SK-N-MC (cell line): ENCODE results near the gene OTULINL.

Source experiments
- DNase-seq: peaks from one replicate; pipeline ENCODE4 v3.0.0-alpha.2; 2011; ENCODE audit warnings: low read depth, low spot score
- H3K27ac ChIP-seq: fragments of 200-600 bp; sonication (generic); 2 replicates; pipeline ENCODE4 v1.5.1; 2016; ENCODE audit warnings: mixed run types
- H3K36me3 ChIP-seq: fragments of 200-600 bp; sonication (generic); 2 replicates; pipeline ENCODE4 v1.6.1; 2017; ENCODE audit warnings: antibody characterized with exemption, low read length, mixed read lengths; ENCODE audit not compliant: insufficient read depth
- H3K4me3 ChIP-seq: fragments of 200-600 bp; sonication (generic); 2 replicates; pipeline ENCODE4 v1.5.1; 2016
- H3K9ac ChIP-seq: fragments of 200-600 bp; sonication (generic); 2 replicates; pipeline ENCODE4 v1.8.0; 2017; ENCODE audit warnings: mixed run types, mixed read lengths; ENCODE audit not compliant: insufficient read length
- H3K9me3 ChIP-seq: fragments of 200-600 bp; sonication (generic); 2 replicates; pipeline ENCODE4 v1.6.1; 2017; ENCODE audit warnings: low read depth, mild to moderate bottlenecking, antibody characterized with exemption, low read length, moderate library complexity, mixed read lengths
- EZH2 ChIP-seq: fragments of 200-600 bp; sonication (generic); IDR thresholded peaks from one replicate; pipeline ENCODE4 v1.6.1; 2017; ENCODE audit warnings: antibody characterized with exemption
- FOXP2 ChIP-seq: optimal IDR thresholded peaks from 2 replicates; pipeline ENCODE3; 2011; ENCODE audit warnings: mild to moderate bottlenecking, moderate library complexity; ENCODE audit not compliant: insufficient read depth; ENCODE audit errors: extremely low read length, control extremely low read depth
- POLR2AphosphoS5 ChIP-seq: IDR thresholded peaks from 2 replicates; pipeline ENCODE4 v1.6.1; 2012; ENCODE audit warnings: mild to moderate bottlenecking, low read depth, low read length, borderline replicate concordance

Gene OTULINL

DNA sequence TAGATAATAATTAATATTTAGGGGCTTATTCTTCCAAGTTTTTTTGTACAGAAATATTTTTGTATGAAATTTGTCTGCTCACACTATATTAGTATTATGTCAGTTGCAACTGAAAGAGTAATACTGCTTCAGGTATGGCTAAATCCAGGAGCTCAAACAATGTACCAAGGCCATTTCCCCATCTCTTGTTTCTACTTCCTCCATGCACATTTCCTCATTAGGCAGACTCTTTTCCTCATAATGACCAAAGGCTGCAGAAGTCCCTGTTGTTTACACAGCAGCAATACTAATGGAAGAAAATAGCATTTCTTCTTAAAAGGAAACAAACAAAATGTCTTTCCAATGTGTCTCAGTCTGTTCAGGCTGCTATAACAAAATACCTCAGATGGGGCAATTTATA lies 9.2 kb upstream of the OTULINL start:
- no peak for TF ChIP-seq POLR2AphosphoS5
- H3K9ac ChIP-seq: no peak overlapping the region
- no peak overlapping the region for H3K27ac ChIP-seq
- H3K9me3 ChIP-seq: no peaks in the 10 kb centered on the region
- no peak for DNase-seq
- no peaks in the 10 kb centered on the region for H3K36me3 ChIP-seq
- no peak overlapping the region for H3K4me3 ChIP-seq

GRCh38 chr5:14572836-14573235 lies 8.8 kb upstream of the OTULINL start:
- no peak for DNase-seq
- Histone ChIP-seq H3K9ac (no peak overlapping the region), H3K27ac (no peak overlapping the region), H3K36me3 (no peaks in the 10 kb centered on the region), H3K4me3 (no peak overlapping the region), H3K9me3 (no peaks in the 10 kb centered on the region)
- no peak for TF ChIP-seq FOXP2
- no peak for TF ChIP-seq POLR2AphosphoS5
- no peak for TF ChIP-seq EZH2

GRCh38 chr5:14574096-14574495 lies 7.5 kb upstream of the OTULINL start:
- Histone ChIP-seq H3K36me3 (no peaks in the 10 kb centered on the region), H3K9me3 (no peaks in the 10 kb centered on the region), H3K4me3 (no peak overlapping the region), H3K27ac (no peak overlapping the region), H3K9ac (no peak overlapping the region)
- no peak for DNase-seq
- TF ChIP-seq POLR2AphosphoS5 (no peak), FOXP2 (no peak)

GRCh38 chr5:14574891-14575508 lies 6.6 kb upstream of the OTULINL start:
- H3K27ac ChIP-seq: no peak overlapping the region
- TF ChIP-seq FOXP2 (no peak), POLR2AphosphoS5 (no peak), EZH2 (no peak)
- H3K9ac ChIP-seq: no peak overlapping the region
- no peaks in the 10 kb centered on the region for H3K9me3 ChIP-seq
- no peak overlapping the region for H3K4me3 ChIP-seq
- DNase-seq: no peak
- no peaks in the 10 kb centered on the region for H3K36me3 ChIP-seq

- Histone ChIP-seq H3K4me3 (no peak overlapping the region), H3K27ac (no peak overlapping the region), H3K9ac (no peak overlapping the region), H3K36me3 (no peaks in the 10 kb centered on the region), H3K9me3 (no peaks in the 10 kb centered on the region)
- DNase-seq: no peak
- TF ChIP-seq FOXP2 (no peak), POLR2AphosphoS5 (no peak), EZH2 (no peak)
Observed at GRCh38 chr5:14576206-14576605, 5.4 kb upstream of the OTULINL start.

GRCh38 chr5:14577079-14577725 lies 4.4 kb upstream of the OTULINL start:
- Histone ChIP-seq H3K9ac (no peak overlapping the region), H3K27ac (no peak overlapping the region), H3K9me3 (no peaks in the 10 kb centered on the region), H3K4me3 (no peak overlapping the region), H3K36me3 (no peaks in the 10 kb centered on the region)
- no peak for TF ChIP-seq EZH2
- no peak for TF ChIP-seq POLR2AphosphoS5
- no peak for TF ChIP-seq FOXP2
- DNase-seq: no peak

- Histone ChIP-seq H3K9ac (no peak overlapping the region), H3K9me3 (no peaks in the 10 kb centered on the region), H3K36me3 (no peaks in the 10 kb centered on the region), H3K4me3 (no peak overlapping the region), H3K27ac (no peak overlapping the region)
- no peak for DNase-seq
- no peak for TF ChIP-seq POLR2AphosphoS5
- TF ChIP-seq FOXP2: no peak
Observed at GRCh38 chr5:14577971-14578370, 3.6 kb upstream of the OTULINL start.

DNA sequence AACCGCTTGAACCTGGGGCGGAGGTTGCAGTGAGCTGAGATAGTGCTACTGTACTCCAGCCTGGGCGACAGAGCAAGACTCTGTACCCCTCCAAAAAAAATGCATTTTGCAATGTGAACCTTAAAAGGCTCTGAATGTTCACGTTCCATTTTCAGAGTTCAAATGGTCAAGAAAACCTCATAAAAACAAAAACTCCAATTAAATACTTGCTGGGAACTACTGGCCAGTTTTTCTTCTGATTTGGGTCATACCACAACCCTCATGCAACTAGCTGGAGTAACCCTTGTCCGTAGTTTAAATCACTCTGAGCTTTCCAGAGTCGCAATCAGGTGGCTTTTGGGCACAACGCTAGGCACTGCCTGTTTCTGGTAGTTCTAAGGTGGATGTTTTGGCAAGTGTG lies 2.3 kb upstream of the OTULINL start:
- TF ChIP-seq POLR2AphosphoS5 (no peak), EZH2 (no peak), FOXP2 (no peak)
- H3K36me3 ChIP-seq: no peaks in the 10 kb centered on the region
- DNase-seq: no peak
- no peak overlapping the region for H3K4me3 ChIP-seq
- no peak overlapping the region for H3K27ac ChIP-seq
- H3K9me3 ChIP-seq: no peaks in the 10 kb centered on the region
- no peak overlapping the region for H3K9ac ChIP-seq

- H3K36me3 ChIP-seq: no peaks in the 10 kb centered on the region
- H3K9me3 ChIP-seq: no peaks in the 10 kb centered on the region
- DNase-seq: no peak
- H3K9ac ChIP-seq: no peak overlapping the region
- H3K4me3 ChIP-seq: no peak overlapping the region
- H3K27ac ChIP-seq: no peak overlapping the region
- TF ChIP-seq EZH2: no peak
- TF ChIP-seq POLR2AphosphoS5: no peak
- no peak for TF ChIP-seq FOXP2
Observed at GRCh38 chr5:14579731-14580397, 1.7 kb upstream of the OTULINL start.
